ENCODE measurements around the gene TRIM54. TPM values are rescaled to one million over a fixed set of nuclear protein-coding genes. Genes with fewer than 3 reads are reported as not detected.

Gene TRIM54
- total RNA-seq, 1 donor from 2014 or later: not detected

DNA sequence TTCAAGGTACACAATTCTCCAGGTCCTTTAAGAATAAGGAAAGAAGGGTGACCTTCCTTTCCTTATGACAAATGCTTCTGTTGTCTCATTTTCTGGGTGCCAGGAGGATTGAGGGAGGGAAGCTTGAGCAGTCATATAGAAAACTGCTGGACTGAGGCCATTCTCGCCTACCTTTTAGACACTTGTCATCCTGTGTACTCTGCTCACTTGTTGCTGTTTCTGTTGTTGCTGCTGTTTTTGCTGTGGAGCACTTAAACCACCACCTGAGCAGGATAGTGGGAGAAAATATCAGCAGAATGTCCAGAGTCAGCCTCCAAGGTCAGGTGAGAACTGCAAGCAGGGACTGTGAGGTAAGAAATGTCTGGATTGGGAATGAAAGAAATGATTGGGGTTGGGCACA lies 4.2 kb upstream of the TRIM54 start:
- TF ChIP-seq, protein P1, sequence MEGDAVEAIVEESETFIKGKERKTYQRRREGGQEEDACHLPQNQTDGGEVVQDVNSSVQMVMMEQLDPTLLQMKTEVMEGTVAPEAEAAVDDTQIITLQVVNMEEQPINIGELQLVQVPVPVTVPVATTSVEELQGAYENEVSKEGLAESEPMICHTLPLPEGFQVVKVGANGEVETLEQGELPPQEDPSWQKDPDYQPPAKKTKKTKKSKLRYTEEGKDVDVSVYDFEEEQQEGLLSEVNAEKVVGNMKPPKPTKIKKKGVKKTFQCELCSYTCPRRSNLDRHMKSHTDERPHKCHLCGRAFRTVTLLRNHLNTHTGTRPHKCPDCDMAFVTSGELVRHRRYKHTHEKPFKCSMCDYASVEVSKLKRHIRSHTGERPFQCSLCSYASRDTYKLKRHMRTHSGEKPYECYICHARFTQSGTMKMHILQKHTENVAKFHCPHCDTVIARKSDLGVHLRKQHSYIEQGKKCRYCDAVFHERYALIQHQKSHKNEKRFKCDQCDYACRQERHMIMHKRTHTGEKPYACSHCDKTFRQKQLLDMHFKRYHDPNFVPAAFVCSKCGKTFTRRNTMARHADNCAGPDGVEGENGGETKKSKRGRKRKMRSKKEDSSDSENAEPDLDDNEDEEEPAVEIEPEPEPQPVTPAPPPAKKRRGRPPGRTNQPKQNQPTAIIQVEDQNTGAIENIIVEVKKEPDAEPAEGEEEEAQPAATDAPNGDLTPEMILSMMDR (IDR thresholded peaks at IDR 0.05): no peak
- DNase-seq (ENCODE audit: extremely low spot score, unreplicated experiment): no peak
- Mint-ChIP-seq H3K4me1 (ENCODE audit: unreplicated experiment) (peaks cover 2% of the 10 kb centered on the region), H3K9me3 (ENCODE audit: unreplicated experiment) (no peaks in the 10 kb centered on the region), H3K27me3 (ENCODE audit: unreplicated experiment) (peaks cover 69% of the 10 kb centered on the region), H3K4me3 (ENCODE audit: unreplicated experiment) (no peak overlapping the region), H3K36me3 (ENCODE audit: unreplicated experiment) (no peaks in the 10 kb centered on the region), H3K27ac (ENCODE audit: unreplicated experiment) (no peak overlapping the region)

DNA sequence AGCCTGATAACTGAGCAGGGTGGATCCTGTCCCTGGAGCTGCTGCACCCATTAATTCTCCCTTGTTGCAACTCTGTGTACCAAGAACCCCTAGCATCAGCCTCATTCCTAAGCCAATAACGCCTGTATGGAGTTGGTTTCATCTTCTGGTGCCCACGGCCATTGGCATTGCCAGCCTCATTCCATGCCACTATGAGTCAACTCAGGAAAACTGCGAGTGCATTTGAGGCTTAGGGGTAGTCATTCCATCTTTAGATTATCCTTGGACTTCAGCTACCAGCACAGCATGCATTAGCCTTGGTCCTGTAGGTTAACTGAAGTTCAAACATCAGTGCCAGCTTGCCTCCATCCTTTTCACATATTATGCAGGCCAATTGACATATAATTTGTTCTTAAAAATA lies 1.4 kb upstream of the TRIM54 start:
- Mint-ChIP-seq H3K4me1 (ENCODE audit: unreplicated experiment) (peaks cover 2% of the 10 kb centered on the region), H3K36me3 (ENCODE audit: unreplicated experiment) (no peaks in the 10 kb centered on the region), H3K27me3 (ENCODE audit: unreplicated experiment) (peaks cover 78% of the 10 kb centered on the region), H3K4me3 (ENCODE audit: unreplicated experiment) (no peak overlapping the region), H3K27ac (ENCODE audit: unreplicated experiment) (no peak overlapping the region), H3K9me3 (ENCODE audit: unreplicated experiment) (no peaks in the 10 kb centered on the region)
- DNase-seq (ENCODE audit: extremely low spot score, unreplicated experiment): no peak
- TF ChIP-seq, protein P1 (IDR thresholded peaks at IDR 0.05): no peak

DNA sequence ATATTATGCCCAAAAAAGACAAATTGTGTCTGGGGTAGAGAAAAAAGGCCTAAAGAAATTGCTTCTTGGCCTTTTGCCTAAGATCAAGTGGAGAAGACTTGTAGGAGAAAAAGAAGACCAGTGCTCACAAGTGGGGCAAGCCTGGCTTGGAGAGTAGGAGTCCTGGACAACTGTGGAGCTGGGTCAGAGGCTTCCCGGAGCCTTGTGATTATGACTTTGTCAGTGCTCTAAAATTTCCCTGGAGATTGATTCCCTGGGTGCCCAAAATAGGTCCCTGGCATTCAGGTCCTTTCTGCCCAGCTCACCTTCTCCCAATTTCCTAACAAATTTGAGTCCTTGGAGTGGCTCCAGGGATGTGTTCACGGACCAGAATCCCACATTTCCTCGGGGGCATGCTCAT lies 787 bp upstream of the TRIM54 start:
- peaks cover 76% of the 10 kb centered on the region for H3K27me3 Mint-ChIP-seq (ENCODE audit: unreplicated experiment)
- no peaks in the 10 kb centered on the region for H3K9me3 Mint-ChIP-seq (ENCODE audit: unreplicated experiment)
- no peaks in the 10 kb centered on the region for H3K36me3 Mint-ChIP-seq (ENCODE audit: unreplicated experiment)
- H3K27ac Mint-ChIP-seq (ENCODE audit: unreplicated experiment): no peak overlapping the region
- peaks cover 2% of the 10 kb centered on the region for H3K4me1 Mint-ChIP-seq (ENCODE audit: unreplicated experiment)
- no peak overlapping the region for H3K4me3 Mint-ChIP-seq (ENCODE audit: unreplicated experiment)
- TF ChIP-seq, protein P1 (IDR thresholded peaks at IDR 0.05): no peak
- no peak for DNase-seq (ENCODE audit: extremely low spot score, unreplicated experiment)

DNA sequence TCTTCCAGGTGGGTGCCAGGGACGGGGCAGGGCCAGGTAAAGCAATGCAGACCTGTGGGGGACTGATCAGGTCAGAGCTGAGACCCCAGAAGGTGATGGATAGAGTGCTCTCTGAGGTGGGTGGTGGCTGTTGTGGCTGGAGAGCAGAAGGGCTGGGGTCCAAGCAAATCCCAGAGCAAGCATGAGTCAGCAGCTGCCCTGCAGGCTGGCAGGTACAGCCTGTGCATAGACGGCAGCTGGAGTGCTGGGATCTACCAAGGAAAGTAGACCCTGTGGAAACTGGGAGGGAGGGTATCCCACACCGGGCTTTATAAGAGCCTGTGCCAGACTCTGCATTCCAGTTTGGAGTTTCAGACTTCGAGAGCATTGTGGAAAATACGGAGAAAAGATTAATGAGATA lies 663 bp downstream of the TRIM54 start:
- no peak for DNase-seq (ENCODE audit: extremely low spot score, unreplicated experiment)
- Mint-ChIP-seq H3K36me3 (ENCODE audit: unreplicated experiment) (no peaks in the 10 kb centered on the region), H3K4me3 (ENCODE audit: unreplicated experiment) (no peak overlapping the region), H3K27me3 (ENCODE audit: unreplicated experiment) (peaks cover 79% of the 10 kb centered on the region), H3K4me1 (ENCODE audit: unreplicated experiment) (peaks cover 2% of the 10 kb centered on the region), H3K9me3 (ENCODE audit: unreplicated experiment) (no peaks in the 10 kb centered on the region), H3K27ac (ENCODE audit: unreplicated experiment) (no peak overlapping the region)
- TF ChIP-seq, protein P1 (IDR thresholded peaks at IDR 0.05): no peak

DNA sequence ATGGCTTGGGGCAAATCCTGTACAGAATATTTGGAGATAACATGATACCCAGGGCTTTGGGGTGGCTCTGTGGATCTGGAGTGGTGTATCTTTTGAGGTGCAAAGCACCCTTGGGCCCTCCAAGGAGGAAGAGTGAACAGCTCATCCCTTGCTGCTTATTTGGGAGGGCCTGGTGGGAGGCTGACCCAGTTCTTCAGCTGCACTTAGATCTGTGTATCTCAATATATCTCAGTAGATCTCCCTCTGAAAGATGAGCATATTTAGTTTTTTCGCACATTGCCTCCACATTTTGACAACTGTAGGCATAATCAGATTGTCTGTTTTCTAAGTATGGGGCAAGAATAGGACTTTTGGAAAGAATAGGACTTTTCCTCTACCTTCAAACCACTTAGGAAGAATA lies 2.8 kb downstream of the TRIM54 start:
- Mint-ChIP-seq H3K27ac (ENCODE audit: unreplicated experiment) (no peak overlapping the region), H3K4me1 (ENCODE audit: unreplicated experiment) (peaks cover under 1% of the 10 kb centered on the region), H3K36me3 (ENCODE audit: unreplicated experiment) (no peaks in the 10 kb centered on the region), H3K27me3 (ENCODE audit: unreplicated experiment) (peaks cover 85% of the 10 kb centered on the region), H3K9me3 (ENCODE audit: unreplicated experiment) (no peaks in the 10 kb centered on the region), H3K4me3 (ENCODE audit: unreplicated experiment) (no peak overlapping the region)
- no peak for DNase-seq (ENCODE audit: extremely low spot score, unreplicated experiment)
- TF ChIP-seq, protein P1 (IDR thresholded peaks at IDR 0.05): no peak
